ENCODE measurements around the gene BRCC3.

DNA sequence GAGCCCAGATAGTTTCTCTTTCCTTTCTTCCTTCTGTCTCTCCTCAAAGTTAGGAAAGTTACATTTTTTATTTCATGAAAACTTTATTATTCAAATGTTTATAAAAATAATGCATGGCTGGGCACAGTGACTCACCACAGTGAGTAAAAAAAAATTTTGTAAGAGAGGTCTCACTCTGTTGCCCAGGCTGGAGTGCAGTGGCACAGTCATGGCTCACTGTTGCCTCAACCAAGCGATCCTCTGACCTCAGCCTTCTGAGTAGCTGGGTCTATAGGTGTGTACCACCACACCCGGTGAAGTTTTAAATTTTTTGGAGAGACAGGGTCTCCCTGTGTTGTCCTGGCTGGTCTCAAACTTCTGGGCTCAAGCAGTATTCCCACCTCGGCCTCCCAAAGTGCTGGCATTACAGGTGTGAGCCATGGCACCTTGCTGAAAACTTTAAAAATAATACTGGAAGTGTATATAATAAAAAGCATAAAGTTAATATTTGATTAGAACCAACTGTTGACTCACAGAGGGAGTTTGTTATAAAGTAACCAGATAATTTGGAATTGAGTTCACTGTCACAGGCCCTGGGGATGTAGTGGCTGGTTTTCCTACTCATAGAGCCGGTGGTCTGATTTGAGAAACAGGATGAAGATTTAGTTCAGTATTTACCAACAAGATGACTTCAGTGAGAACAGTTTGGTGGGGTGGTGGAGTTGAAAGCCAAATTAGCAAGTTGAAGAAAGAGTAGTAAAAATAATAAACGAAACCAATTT is 18.4 kb upstream of the BRCC3 start:
- TF ChIP-seq, protein P1, sequence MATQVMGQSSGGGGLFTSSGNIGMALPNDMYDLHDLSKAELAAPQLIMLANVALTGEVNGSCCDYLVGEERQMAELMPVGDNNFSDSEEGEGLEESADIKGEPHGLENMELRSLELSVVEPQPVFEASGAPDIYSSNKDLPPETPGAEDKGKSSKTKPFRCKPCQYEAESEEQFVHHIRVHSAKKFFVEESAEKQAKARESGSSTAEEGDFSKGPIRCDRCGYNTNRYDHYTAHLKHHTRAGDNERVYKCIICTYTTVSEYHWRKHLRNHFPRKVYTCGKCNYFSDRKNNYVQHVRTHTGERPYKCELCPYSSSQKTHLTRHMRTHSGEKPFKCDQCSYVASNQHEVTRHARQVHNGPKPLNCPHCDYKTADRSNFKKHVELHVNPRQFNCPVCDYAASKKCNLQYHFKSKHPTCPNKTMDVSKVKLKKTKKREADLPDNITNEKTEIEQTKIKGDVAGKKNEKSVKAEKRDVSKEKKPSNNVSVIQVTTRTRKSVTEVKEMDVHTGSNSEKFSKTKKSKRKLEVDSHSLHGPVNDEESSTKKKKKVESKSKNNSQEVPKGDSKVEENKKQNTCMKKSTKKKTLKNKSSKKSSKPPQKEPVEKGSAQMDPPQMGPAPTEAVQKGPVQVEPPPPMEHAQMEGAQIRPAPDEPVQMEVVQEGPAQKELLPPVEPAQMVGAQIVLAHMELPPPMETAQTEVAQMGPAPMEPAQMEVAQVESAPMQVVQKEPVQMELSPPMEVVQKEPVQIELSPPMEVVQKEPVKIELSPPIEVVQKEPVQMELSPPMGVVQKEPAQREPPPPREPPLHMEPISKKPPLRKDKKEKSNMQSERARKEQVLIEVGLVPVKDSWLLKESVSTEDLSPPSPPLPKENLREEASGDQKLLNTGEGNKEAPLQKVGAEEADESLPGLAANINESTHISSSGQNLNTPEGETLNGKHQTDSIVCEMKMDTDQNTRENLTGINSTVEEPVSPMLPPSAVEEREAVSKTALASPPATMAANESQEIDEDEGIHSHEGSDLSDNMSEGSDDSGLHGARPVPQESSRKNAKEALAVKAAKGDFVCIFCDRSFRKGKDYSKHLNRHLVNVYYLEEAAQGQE (IDR thresholded peaks at IDR 0.05; ENCODE audit: insufficient read depth in 1 of 2, low read depth in 2 of 2, low read length in 1 of 2), result no peak
- TF ChIP-seq, protein P2, sequence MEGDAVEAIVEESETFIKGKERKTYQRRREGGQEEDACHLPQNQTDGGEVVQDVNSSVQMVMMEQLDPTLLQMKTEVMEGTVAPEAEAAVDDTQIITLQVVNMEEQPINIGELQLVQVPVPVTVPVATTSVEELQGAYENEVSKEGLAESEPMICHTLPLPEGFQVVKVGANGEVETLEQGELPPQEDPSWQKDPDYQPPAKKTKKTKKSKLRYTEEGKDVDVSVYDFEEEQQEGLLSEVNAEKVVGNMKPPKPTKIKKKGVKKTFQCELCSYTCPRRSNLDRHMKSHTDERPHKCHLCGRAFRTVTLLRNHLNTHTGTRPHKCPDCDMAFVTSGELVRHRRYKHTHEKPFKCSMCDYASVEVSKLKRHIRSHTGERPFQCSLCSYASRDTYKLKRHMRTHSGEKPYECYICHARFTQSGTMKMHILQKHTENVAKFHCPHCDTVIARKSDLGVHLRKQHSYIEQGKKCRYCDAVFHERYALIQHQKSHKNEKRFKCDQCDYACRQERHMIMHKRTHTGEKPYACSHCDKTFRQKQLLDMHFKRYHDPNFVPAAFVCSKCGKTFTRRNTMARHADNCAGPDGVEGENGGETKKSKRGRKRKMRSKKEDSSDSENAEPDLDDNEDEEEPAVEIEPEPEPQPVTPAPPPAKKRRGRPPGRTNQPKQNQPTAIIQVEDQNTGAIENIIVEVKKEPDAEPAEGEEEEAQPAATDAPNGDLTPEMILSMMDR (IDR thresholded peaks at IDR 0.05), result no peak
